Stomach (tissue), 9 donors: ENCODE results near the gene RNU5B-1. TPM values are rescaled to one million over a fixed set of nuclear protein-coding genes. Genes with fewer than 3 reads are reported as not detected.

Source experiments
- DNase-seq, 2 donors: peaks; one replicate each; pipeline versions ENCODE4 v3.0.0 to v3.0.0-alpha.2; 2013 to 2019
- H3K27ac ChIP-seq, 5 donors: fragments of 200-600 bp in 4 of 5; sonication (generic) in 4 of 5; one replicate each; pipeline ENCODE4 v1.5.1; 2013 to 2019; ENCODE audit warnings: mild to moderate bottlenecking in 1 of 5, moderate library complexity in 1 of 5
- H3K27me3 ChIP-seq, 3 donors: fragments of 200-600 bp; sonication (generic); one replicate each; pipeline ENCODE4 v1.5.1; 2017 to 2019; ENCODE audit warnings: mixed run types in 1 of 3
- H3K36me3 ChIP-seq, 4 donors: fragments of 200-600 bp; sonication (generic); 1 replicate in 3 of 4; 2 replicates in 1 of 4; pipeline ENCODE4 v1.5.1; 2016 to 2019
- H3K4me1 ChIP-seq, 4 donors: fragments of 200-600 bp; sonication (generic); one replicate each; pipeline ENCODE4 v1.5.1; 2016 to 2019
- H3K4me3 ChIP-seq, 4 donors: fragments of 200-600 bp; sonication (generic) in 3 of 4; one replicate each; pipeline ENCODE4 v1.5.1; 2016 to 2019; ENCODE audit warnings: mild to moderate bottlenecking in 1 of 4
- H3K9me3 ChIP-seq, 4 donors: fragments of 200-600 bp; sonication (generic); one replicate each; pipeline ENCODE4 v1.5.1; 2016 to 2019
- CTCF ChIP-seq, 7 experiments: fragments of 450-650 bp in 4 of 7; fragments of 200-600 bp in 3 of 7; sonication (generic) in 3 of 7; IDR thresholded peaks; one replicate each; pipeline ENCODE4 v1.5.1; 2016 to 2019; ENCODE audit warnings: antibody characterized with exemption in 7 of 7, control low read depth in 2 of 7, mild to moderate bottlenecking in 1 of 7
- EP300 ChIP-seq: sonication (generic); formaldehyde crosslinking; IDR thresholded peaks from one replicate; pipeline ENCODE4 v1.6.1; 2017; ENCODE audit warnings: antibody characterized with exemption
- POLR2A ChIP-seq, 4 donors: fragments of 450-650 bp; IDR thresholded peaks; one replicate each; pipeline ENCODE4 v1.6.1; 2016; ENCODE audit warnings: antibody characterized with exemption in 4 of 4, control low read depth in 2 of 4, mild to moderate bottlenecking in 1 of 4, moderate library complexity in 1 of 4
- POLR2AphosphoS5 ChIP-seq, 3 donors: sonication (generic); formaldehyde crosslinking; IDR thresholded peaks; one replicate each; pipeline ENCODE4 v1.6.1; 2016; ENCODE audit warnings: antibody characterized with exemption in 3 of 3
- WGBS, 5 donors: extraction: QIAGEN DNeasy Blood & Tissue Kit in 3 of 5; methylation state at CpG; one replicate each; pipeline versions ENCODE4 v1.1.5 to v1.1.7; 2013 to 2018; 5-methylcytosine and 5-hydroxymethylcytosine counted together
- intact Hi-C: fragments of 100-400 bp; cut with DNase I; formaldehyde crosslinking; loops from one replicate; pipeline ENCODE4 v1.15.1; 2023; ENCODE audit warnings: low total_unique reads
- polyA plus RNA-seq, 3 donors: library from polyadenylated mRNA; stranded (reverse); fragments of 200-250 nt; gene quantifications; one replicate each; pipeline ENCODE4 v1.2.3, GENCODE V29; 2013
- total RNA-seq, 5 donors: library from RNA; depleted of rRNA; stranded (reverse); fragments of >200 nt; gene quantifications; one replicate each; pipeline versions ENCODE4 v1.1.0 to v1.2.3, GENCODE V29; 2014 to 2016
- donor health status: healthy with polysubstance abuse.
- donor health status: Bipolar disorder and iron deficiency.
- donor health status: healthy.

RNU5B-1 gene
- total and polyA plus RNA-seq, 8 donors = not detected

- TF ChIP-seq EP300 (no peak), POLR2A (IDR thresholded peaks at IDR 0.05) (no peak), POLR2AphosphoS5 (IDR thresholded peaks at IDR 0.05) (no peak), CTCF (IDR thresholded peaks at IDR 0.05) (no peak)
- Histone ChIP-seq H3K27me3 (no peaks in the 10 kb centered on the region), H3K27ac (no peak overlapping the region), H3K4me3 (no peak overlapping the region), H3K9me3 (no peaks in the 10 kb centered on the region), H3K36me3 (no peaks in the 10 kb centered on the region), H3K4me1 (peaks cover 6 to 47% (median 24%) of the 10 kb centered on the region in 4 donors)
- DNase-seq = peak in 1 of 2 donors; percentile 28
- 84 to 91% (median 87%) methylated on average over 17 to 24 of the region's 24 CpGs for WGBS, 5 donors
- intact Hi-C loops = no loop called here
These were observed 2.4 kb upstream of the RNU5B-1 start for GRCh38 chr15:65302061-65302460.

DNA sequence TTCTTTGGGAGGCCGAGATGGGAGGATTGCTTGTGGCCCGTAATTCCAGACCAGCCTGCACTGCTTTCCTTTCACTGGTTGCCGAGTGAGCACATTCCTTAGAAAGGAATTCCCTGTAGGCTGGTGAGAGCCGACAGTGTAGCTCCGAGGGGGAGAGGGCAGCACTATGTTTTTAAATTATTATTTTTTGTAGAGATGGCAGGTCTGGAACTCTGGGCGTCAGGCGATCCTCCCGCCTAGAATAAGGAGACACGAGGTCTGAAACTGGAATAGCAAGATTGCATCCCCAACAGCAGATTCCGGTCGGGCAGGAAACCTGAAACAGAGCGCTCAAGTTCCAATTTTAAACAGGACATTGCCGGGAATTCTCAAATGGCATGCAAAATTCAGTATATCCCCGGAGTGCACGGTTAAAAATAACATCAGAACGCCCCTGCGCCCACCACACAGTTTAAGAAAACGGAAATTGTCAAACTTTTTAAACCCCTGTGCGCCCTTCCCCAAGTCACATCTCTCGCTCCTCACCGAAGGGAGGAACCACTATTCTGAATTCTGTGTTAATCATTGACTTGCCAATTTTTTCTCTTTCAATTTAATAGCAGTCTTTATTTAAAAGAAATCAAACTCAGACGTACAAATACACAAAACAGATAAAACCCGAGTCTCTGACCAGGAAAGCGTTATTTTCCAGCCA lies 643 bp upstream of the RNU5B-1 start:
- Histone ChIP-seq H3K4me3 (peak overlapping the region; percentile 47 to 52 (median 49)), H3K27ac (peak overlapping the region; percentile 80 to 92 (median 88)), H3K4me1 (peaks cover 6 to 29% (median 17%) of the 10 kb centered on the region in 4 donors), H3K27me3 (no peaks in the 10 kb centered on the region), H3K36me3 (no peaks in the 10 kb centered on the region), H3K9me3 (no peaks in the 10 kb centered on the region)
- TF ChIP-seq POLR2AphosphoS5 (IDR thresholded peaks at IDR 0.05) (peak in 1 of 3 donors; percentile 3), EP300 (no peak)
- DNase-seq = peak; percentile 56 to 88
- 1 to 2% (median 1%) methylated on average over 24 of the region's 24 CpGs for WGBS, 5 donors
- intact Hi-C loops = no loop called here

GRCh38 chr15:65305150-65305758 lies 777 bp downstream of the RNU5B-1 start:
- no peak for DNase-seq
- no peaks in the 10 kb centered on the region for H3K27me3 ChIP-seq
- H3K4me3 ChIP-seq = peak overlapping the region; percentile 21 to 50 (median 36)
- H3K27ac ChIP-seq = peak overlapping the region; percentile 80 to 92 (median 88)
- intact Hi-C loops = no loop called here
- 37 to 49% (median 44%) methylated on average over 14 of the region's 14 CpGs for WGBS, 5 donors
- H3K4me1 ChIP-seq = peaks cover 6 to 29% (median 20%) of the 10 kb centered on the region in 4 donors
- no peaks in the 10 kb centered on the region for H3K9me3 ChIP-seq
- TF ChIP-seq POLR2A (IDR thresholded peaks at IDR 0.05) = no peak
- no peak for TF ChIP-seq CTCF (IDR thresholded peaks at IDR 0.05)
- TF ChIP-seq EP300 = no peak
- TF ChIP-seq POLR2AphosphoS5 (IDR thresholded peaks at IDR 0.05) = no peak
- H3K36me3 ChIP-seq = no peaks in the 10 kb centered on the region

GRCh38 chr15:65305776-65306175 lies 1.3 kb downstream of the RNU5B-1 start:
- WGBS, 5 donors = 67 to 80% (median 77%) methylated on average over 3 of the region's 3 CpGs
- no peaks in the 10 kb centered on the region for H3K27me3 ChIP-seq
- H3K27ac ChIP-seq = peak overlapping the region in 3 of 5 donors; percentile 88 to 92 (median 88)
- no peak overlapping the region for H3K4me3 ChIP-seq
- intact Hi-C loops = no loop called here
- TF ChIP-seq POLR2A (IDR thresholded peaks at IDR 0.05) (no peak), POLR2AphosphoS5 (IDR thresholded peaks at IDR 0.05) (no peak), CTCF (IDR thresholded peaks at IDR 0.05) (no peak), EP300 (no peak)
- H3K4me1 ChIP-seq = peaks cover 6 to 29% (median 20%) of the 10 kb centered on the region in 4 donors
- no peaks in the 10 kb centered on the region for H3K36me3 ChIP-seq
- H3K9me3 ChIP-seq = no peaks in the 10 kb centered on the region
- DNase-seq = no peak

DNA sequence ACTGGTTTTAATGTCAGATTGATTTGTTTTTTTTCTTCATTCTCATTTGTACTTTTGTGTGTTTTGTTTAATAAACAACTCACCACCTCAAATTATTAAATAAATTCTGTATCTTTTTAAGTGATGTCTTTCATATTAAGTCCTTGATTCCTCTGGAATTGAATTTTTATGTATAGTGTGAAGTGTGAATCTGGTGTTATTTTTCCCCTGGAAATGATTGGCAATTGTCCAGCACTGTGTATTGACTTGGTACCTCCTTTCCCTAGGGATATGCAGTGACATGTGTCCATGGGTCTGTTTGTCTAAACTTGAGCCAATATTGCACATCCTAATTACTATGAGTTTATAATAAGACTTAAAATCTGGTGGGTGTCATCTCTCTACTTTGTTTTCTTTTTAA lies 2.1 kb downstream of the RNU5B-1 start:
- no peak overlapping the region for H3K27ac ChIP-seq
- H3K36me3 ChIP-seq = no peaks in the 10 kb centered on the region
- peaks cover 6 to 29% (median 20%) of the 10 kb centered on the region in 4 donors for H3K4me1 ChIP-seq
- intact Hi-C loops = no loop called here
- no peak for DNase-seq
- TF ChIP-seq POLR2A (IDR thresholded peaks at IDR 0.05) (no peak), CTCF (IDR thresholded peaks at IDR 0.05) (no peak), POLR2AphosphoS5 (IDR thresholded peaks at IDR 0.05) (no peak), EP300 (no peak)
- H3K4me3 ChIP-seq = no peak overlapping the region
- no peaks in the 10 kb centered on the region for H3K9me3 ChIP-seq
- H3K27me3 ChIP-seq = no peaks in the 10 kb centered on the region
